HFF-Myc (cell line): Measurements from ENCODE around the gene ZNF273.
"Not testable (repeated sequence)": the region's sequence is repeated elsewhere in the genome, so short reads cannot be mapped to it uniquely, and the experiment has no call there.

ENCODE experiments used
- DNase-seq: peaks from one replicate; pipeline ENCODE4 v3.0.0-alpha.2; 2011; ENCODE audit warnings: low read depth; ENCODE audit errors: extremely low read depth
- H3K4me3 ChIP-seq: replicated peaks from 2 replicates; pipeline ENCODE4 v1.5.1; 2011; ENCODE audit warnings: low read depth, mild to moderate bottlenecking, control low read depth, low read length
- CTCF ChIP-seq: IDR thresholded peaks from 2 replicates; pipeline ENCODE4 v1.5.1; 2012; ENCODE audit warnings: mild to moderate bottlenecking, low read depth, low read length, control low read depth; ENCODE audit errors: missing control alignments

The ZNF273 gene

GRCh38 chr7:64934478-64934877, 31.4 kb downstream of the ZNF273 start:
- DNase-seq = no peak
- H3K4me3 ChIP-seq = no peak overlapping the region
- TF ChIP-seq CTCF = no peak

- H3K4me3 ChIP-seq = no peak overlapping the region
- no peak for TF ChIP-seq CTCF
- no peak for DNase-seq
These were observed 35.5 kb downstream of the ZNF273 start for GRCh38 chr7:64938540-64938939.

- H3K4me3 ChIP-seq, DNase-seq: not testable (repeated sequence)
These were observed 36.9 kb downstream of the ZNF273 start for GRCh38 chr7:64940021-64940420.

GRCh38 chr7:64944667-64945502, 41.8 kb downstream of the ZNF273 start:
- H3K4me3 ChIP-seq, DNase-seq: not testable (repeated sequence)

GRCh38 chr7:64945503-64946175, 42.6 kb downstream of the ZNF273 start:
- no peak overlapping the region for H3K4me3 ChIP-seq
- no peak for TF ChIP-seq CTCF
- DNase-seq = no peak

- H3K4me3 ChIP-seq = no peak overlapping the region
- TF ChIP-seq CTCF = peak; percentile 24
- no peak for DNase-seq
These were observed 43.7 kb downstream of the ZNF273 start for GRCh38 chr7:64946772-64947171.

- no peak for DNase-seq
- peak overlapping the region; percentile 32 for H3K4me3 ChIP-seq
- no peak for TF ChIP-seq CTCF
These were observed 44.4 kb downstream of the ZNF273 start for GRCh38 chr7:64947252-64948000.

- not testable (repeated sequence) for H3K4me3 ChIP-seq
These were observed 45.7 kb downstream of the ZNF273 start for GRCh38 chr7:64948774-64949173.

GRCh38 chr7:64950673-64951072, 47.6 kb downstream of the ZNF273 start:
- H3K4me3 ChIP-seq, DNase-seq: not testable (repeated sequence)

More at GRCh38 chr7:64948774-64949173, 45.7 kb downstream of the ZNF273 start:
- not testable (repeated sequence) for DNase-seq
